Omental fat pad (tissue), 4 donors: Measurements from ENCODE around the gene AKAP8. TPM values are rescaled to one million over a fixed set of nuclear protein-coding genes. Genes with fewer than 3 reads are reported as not detected.

Experiments used
- ATAC-seq: fragments of 150-250 bp; one replicate; pipeline ENCODE4 v1.9.1; 2016; ENCODE audit warnings: mild to moderate bottlenecking, moderate library complexity; ENCODE audit not compliant: low FRiP score
- DNase-seq: peaks from one replicate; pipeline ENCODE4 v3.0.0-alpha.2; 2019; ENCODE audit warnings: low spot score
- CTCF ChIP-seq, 3 donors: fragments of 450-650 bp; IDR thresholded peaks; one replicate each; pipeline ENCODE4 v1.5.1; 2016 to 2017; ENCODE audit warnings: antibody characterized with exemption in 3 of 3, mild to moderate bottlenecking in 3 of 3, moderate library complexity in 2 of 3
- total RNA-seq, 4 donors: library from RNA; depleted of rRNA; stranded (reverse); fragments of >200 nt; gene quantifications; one replicate each; pipeline ENCODE4 v1.1.0, GENCODE V29; 2016

The AKAP8 gene
- total RNA-seq, 4 donors from 2014 or later = 17.5 to 45.6 (median 22.8) TPM

DNA sequence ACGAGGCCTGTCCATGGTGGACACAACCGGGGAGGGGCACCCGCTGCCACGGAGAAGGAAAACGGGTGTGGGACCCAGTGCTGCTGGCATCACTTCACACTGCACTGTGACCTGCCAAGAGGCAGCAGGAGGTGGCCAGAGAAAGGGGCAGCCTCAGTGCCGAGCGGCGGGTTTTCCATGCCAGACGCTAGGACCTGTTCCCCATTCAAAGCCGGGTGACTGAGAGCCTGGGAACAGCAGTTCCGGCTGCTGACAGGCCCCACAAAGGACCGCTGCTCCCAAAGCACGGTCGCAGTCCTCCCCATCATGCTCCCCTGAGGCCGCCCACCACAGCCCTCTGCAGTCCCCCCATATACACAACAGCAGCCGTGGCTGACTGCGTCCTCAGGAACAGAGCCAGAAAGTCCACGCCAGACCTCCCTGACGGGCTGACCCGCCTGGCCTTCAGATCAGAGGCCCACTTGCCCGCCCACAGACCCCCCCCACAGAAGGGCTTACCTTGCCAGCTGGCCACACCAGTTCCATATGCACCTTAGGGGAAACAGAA is 5.4 kb downstream of the AKAP8 start:
- no peak for TF ChIP-seq CTCF (IDR thresholded peaks at IDR 0.05)
- ATAC-seq = no peak
- no peak for DNase-seq

DNA sequence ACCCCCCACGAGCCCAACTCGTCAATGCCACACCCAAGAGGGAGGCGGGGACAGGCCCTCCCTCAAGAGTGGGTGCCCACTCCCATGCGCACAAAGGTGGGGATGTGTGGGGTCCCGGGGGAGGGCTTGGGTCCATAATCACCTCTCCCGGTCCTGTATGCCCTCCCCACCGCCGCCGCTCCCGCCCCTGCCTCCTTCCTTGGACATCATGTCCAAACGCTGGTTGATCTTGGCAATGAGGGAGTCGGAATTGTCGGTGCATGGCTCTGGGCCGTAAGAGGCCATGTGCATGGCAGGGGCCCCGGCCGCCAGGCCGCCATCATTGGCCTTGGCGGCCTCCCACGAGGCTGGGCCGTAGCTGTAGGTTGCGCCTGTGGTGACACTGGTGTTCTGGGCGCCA is 5.9 kb downstream of the AKAP8 start:
- ATAC-seq (no peak), DNase-seq (no peak)
- no peak for TF ChIP-seq CTCF (IDR thresholded peaks at IDR 0.05)

DNA sequence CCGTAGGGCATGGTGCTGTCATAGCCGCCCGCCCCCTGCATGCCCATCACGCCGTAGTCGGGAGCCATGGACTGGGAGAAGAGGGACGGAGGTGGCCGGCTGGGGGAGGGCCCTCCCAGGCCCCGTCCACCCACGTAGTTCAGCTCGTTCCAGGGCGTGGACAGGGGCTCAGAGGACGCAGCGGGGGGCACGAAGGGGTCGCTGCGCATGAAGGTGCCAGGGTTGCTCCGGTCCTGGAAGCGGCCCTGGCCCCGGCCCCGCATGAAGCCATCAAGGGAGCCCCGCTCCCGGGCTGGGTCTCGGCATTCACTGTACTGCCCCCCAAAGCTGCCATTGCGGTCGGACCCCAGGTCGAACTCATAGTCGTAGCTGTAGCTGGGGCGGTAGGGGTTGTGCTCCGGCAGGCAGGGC is 6.7 kb downstream of the AKAP8 start:
- no peak for ATAC-seq
- no peak for TF ChIP-seq CTCF (IDR thresholded peaks at IDR 0.05)
- no peak for DNase-seq

- ATAC-seq (no peak), DNase-seq (no peak)
- no peak for TF ChIP-seq CTCF (IDR thresholded peaks at IDR 0.05)
Observed at GRCh38 chr19:15372470-15372869, 7.1 kb downstream of the AKAP8 start.

GRCh38 chr19:15371786-15372380 is 7.7 kb downstream of the AKAP8 start:
- TF ChIP-seq CTCF (IDR thresholded peaks at IDR 0.05) = no peak
- DNase-seq (no peak), ATAC-seq (no peak)

DNA sequence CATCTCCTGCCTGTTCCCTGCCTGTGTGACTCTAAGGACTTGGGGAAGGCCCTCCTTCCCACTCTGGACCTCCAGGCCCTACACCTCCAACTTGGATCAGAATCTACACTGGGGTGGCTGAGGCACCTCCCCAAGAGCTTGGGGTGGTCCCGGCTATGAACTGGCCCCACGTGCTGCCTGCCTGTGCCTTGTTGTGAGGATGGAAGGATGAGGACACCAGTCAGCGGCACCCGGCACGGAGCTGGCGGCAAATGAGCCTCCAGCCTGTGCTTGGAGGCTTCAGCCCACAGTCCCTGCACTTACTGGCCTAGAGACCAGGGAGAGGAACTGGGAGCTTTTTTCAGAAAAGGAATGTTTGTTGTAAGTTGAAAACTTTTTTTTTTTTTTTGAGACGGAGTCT is 8.5 kb downstream of the AKAP8 start:
- no peak for TF ChIP-seq CTCF (IDR thresholded peaks at IDR 0.05)

DNA sequence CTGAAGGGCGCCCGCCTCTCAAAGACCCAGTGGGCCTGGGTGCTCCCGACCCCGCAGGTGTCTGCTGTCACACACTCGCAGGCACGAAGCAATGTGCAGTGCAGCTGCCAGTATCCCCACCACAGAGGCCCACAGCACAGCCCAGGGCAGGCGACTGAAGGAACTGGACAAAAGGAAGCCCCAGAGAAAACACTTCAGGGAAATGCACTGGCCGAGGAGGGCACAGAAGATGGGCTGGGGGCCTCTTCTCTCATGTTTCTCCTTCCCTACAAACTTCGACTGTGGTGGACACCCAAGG is 10.0 kb downstream of the AKAP8 start:
- no peak for TF ChIP-seq CTCF (IDR thresholded peaks at IDR 0.05)
- ATAC-seq (no peak), DNase-seq (no peak)

More for the DNA sequence above, 8.5 kb downstream of the AKAP8 start:
- ATAC-seq (no peak), DNase-seq (no peak)
